D721Med (cell line): Measurements from ENCODE around the gene AHCTF1.

Source experiments
- DNase-seq: peaks from one replicate; pipeline ENCODE4 v3.0.0; 2011; ENCODE audit warnings: low spot score; ENCODE audit not compliant: insufficient read length
- FAIRE-seq: peaks from 2 replicates; lab custom pipeline; 2011; peaks lifted over from hg19 to GRCh38; lab: Jason Lieb, UNC
- CTCF ChIP-seq: IDR thresholded peaks from 2 replicates; pipeline ENCODE4 v1.5.1; 2012; ENCODE audit warnings: mild to moderate bottlenecking, control low read depth; ENCODE audit not compliant: insufficient read depth; ENCODE audit errors: missing control alignments

AHCTF1 gene

GRCh38 chr1:246792603-246793002, 139.1 kb downstream of the AHCTF1 start:
- no peak for FAIRE-seq
- no peak for TF ChIP-seq CTCF
- DNase-seq: no peak

- DNase-seq: no peak
- no peak for TF ChIP-seq CTCF
- FAIRE-seq: no peak
Observed at GRCh38 chr1:246791303-246791918, 140.3 kb downstream of the AHCTF1 start.

GRCh38 chr1:246790833-246791232, 140.9 kb downstream of the AHCTF1 start:
- DNase-seq: no peak
- TF ChIP-seq CTCF: no peak
- no peak for FAIRE-seq

GRCh38 chr1:246790364-246790763, 141.4 kb downstream of the AHCTF1 start:
- no peak for TF ChIP-seq CTCF
- DNase-seq (no peak), FAIRE-seq (no peak)

GRCh38 chr1:246789454-246790339, 142.1 kb downstream of the AHCTF1 start:
- no peak for TF ChIP-seq CTCF
- no peak for FAIRE-seq
- no peak for DNase-seq
